M059J (cell line): ENCODE data around the gene DRC1. TPM values are rescaled to one million over a fixed set of nuclear protein-coding genes. Genes with fewer than 3 reads are reported as not detected.

Source experiments
- DNase-seq: peaks from one replicate; pipeline ENCODE4 v3.0.0-alpha.2; 2012; ENCODE audit warnings: low read depth
- total RNA-seq: library from RNA; depleted of rRNA; stranded (reverse); fragments of >200 nt; shearing (Covaris generic); gene quantifications from 2 replicates; pipeline ENCODE4 v1.2.3, GENCODE V29; 2014; rRNA removed

DRC1 gene
- total RNA-seq, 1 experiment from 2014 or later = not detected

DNA sequence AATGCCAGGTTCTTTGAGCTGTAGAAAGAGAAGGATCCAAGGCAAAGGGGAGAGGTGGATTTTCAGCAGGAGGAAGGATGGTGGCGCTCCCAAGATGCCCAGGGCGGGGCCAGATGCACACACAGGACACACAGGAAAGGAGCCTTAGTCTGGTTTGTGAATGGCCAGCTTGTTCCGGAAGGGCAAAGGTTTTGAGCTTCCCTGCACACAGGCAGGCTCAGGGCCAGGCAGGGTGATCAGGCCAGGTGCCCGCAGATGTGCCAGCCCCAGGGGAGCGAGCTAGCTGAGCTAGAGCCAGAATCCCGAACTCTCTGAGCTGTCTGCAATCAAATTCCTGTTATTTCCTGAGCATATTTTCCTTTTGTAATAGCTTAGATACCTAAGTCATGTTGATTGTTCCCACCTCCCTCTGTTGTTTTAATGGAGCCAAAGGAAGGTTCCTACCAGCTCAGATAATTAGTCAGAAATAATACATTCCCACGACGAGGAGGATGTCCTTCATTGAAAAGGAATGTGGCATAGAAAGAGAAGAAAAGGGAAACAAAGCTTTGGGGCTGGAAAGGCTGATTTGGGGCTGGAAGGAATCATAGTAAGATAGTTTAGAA, 89.9 kb downstream of the DRC1 start:
- no peak for DNase-seq

DNA sequence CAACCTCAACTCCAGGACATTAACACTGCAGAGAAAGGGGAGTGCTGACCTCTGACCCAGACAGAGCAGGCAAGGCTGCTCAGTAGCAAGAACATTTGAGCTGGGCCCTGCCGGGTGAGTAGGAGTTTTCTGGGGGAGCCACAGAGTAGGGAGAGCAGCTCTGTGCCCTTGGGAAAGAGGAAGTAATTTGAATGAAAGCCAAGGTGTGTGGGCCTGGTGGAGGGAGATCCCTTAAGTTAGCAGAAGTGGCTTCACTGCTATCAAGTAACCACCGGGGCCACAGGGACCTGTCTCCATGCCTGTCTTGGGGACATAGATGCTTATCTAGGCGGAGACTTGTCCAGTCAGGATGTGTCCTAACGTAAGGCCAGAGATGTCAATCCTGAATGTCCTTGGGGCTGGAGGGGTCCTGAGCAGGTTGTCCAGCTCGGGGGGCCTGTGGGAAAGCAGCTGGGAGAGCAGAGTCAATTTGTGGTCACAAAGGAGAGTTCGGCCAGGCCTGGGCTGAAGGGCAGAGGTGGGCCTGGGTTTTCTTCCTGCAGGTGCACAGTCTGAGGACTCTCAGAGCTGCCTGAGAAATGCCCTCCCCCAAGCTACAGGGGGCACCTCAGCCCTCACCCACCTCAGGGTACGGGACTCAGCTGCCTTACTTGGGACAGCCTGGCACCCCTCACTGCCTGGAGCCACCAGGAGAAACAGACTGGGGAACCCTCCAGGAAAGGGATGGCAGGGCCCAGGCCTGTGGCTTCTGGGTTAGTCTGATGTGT, 91.2 kb downstream of the DRC1 start:
- DNase-seq = no peak

DNA sequence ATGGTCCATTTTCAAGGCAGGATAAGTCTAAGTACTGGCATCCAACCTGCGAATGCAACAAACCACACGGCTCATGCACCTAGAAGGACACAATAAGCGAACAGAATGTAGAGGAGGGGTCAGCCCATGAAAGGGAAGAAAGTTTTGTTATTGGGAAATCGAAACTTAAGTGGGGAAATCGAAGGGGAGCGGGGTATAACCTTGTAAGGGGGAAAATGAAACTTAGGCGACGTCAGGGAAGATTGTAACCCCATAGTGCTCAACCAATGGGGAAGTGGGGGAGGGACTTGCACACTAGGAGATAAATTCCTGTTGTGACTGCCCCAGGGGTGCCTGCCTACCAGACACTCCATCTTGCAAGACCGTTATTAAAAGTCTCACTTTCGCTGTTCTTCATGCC, 91.8 kb downstream of the DRC1 start:
- peak; percentile 44 for DNase-seq

DNA sequence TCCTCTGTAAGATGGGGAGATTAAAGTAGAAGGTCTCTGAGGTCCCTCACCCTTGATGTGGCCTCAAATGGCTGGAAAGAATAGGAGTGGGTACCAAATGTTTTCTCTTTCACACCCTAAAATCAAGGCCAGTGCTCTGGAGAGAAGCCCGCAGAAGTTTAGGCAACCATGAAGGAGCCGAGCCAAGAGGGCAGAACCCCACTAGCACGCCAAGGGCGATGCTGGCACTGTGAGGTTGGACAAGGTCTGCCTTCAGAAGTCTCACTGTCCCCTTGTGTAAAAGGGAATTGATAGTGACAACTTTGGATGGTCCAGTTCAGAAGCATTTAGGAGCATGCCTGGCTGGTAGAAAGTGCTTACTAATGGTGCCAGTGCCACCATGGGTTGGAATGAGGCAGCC, 92.5 kb downstream of the DRC1 start:
- DNase-seq = no peak

DNA sequence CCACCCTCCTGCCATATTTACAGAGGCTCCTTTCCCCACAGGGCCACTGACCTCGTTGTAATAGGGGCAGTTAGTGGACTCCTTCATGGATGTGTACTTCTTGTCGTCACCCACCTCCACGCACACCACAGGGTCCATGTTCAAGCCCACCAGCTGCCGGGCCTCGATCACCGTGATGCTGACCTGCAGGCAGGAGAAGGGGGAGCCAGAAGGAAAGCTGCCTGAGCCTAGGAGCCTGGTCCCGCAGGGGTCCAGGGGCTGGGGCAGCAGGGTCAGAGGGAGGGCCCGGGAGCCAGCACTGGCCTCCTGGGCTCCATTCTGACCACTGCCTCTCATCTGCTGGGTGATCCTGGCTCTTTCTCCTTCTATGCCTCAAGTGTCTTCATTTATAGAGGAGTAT, 93.2 kb downstream of the DRC1 start:
- DNase-seq = no peak

DNA sequence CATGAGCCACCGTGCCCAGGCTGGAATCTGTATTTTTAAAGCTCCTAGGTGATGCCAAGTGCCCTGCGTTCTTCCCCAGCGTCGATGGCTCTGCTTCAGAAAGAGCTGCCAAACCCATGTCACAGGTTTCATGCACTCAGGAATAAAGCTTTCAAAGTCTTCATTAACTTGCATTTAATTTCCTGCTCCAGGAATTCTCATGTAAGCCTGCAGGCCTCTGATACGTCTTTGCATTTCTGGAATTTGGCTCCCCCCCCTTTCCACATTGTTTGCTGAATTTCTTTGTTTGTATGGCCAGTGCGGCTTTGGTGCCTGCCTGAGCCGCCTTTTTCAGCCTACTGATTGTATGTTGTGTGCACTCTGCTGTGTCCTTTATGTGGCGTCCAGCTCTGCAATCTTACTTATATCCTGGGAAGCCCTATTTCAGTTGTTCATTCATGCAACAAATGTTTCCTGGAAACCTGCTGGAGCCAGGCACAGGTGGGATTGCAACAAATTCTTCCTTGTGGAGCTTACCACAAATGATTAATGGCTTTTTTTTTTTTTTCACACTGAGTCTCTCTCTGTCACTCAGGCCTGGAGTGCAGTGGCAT, 94.1 kb downstream of the DRC1 start:
- peak; percentile 23 for DNase-seq

DNA sequence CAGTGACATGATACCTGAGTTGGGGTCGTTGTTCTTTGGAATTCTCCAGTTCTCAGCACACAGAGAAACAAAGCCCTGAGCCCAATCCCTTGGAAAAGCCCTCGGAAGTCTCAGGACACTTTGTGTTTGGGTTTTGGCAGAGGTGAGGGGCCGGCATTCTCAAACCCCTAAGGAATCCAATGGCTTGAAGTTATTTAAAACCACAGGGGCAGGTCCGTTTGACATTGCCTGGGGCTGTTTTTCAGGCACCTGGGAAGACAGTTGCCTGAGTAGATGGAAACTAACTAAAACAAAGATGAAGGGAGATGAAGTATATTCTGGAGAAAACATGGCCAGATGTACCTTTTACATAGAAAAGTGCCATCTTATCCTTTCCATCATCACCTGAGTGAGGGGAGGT, 98.7 kb downstream of the DRC1 start:
- no peak for DNase-seq

DNA sequence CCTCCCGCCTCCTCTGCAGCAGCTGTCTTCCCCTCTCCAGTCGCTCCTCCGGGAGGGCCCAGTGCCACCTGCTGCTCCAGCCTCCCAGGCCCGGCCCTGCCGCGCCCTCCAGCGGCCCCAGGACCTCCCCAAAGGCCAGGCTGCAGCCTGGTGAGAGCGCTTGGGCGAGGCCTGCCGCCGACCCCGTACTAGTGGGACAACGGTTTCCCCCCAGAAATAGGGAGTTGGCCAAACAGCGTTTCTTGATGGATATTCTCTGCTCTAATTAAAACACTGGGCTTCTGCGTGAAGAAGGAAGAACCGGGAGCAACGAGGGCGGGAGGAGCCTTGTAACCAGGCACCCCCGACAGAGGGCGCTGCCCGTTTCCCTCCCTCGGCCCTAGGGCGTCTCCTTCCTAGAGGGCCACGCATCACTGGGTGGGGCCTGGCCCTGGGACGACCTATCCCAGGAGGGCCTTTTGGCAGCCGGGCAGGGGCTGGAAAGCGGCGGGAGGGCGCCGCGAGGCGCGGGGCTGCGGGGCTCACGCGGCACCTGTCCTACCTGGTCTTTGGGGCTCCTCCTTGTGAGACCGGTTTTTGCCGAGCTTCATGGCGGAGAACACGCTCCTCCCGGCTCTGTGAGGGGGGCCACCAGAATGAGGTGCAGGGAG, 101.6 kb downstream of the DRC1 start:
- DNase-seq = peak; percentile 51

DNA sequence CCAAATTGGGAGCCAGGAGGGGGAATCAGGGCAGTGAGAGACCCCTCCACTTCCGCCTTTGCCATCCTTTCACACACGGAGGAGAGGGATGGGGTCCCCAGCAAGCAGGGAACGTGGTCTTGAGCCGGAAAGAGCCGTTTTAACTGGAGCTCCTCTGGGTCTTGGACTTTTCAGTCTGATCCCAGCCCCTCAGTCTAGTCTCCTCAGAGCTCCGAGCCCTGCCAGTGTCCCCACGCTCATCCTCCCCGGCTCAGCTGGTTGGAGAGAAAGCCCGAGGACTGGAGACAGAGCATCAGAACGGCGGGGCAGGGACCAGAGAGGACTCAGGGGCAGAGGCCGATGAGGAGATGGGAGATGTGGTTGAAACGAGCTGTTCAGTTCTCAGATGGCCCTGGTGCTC, 102.3 kb downstream of the DRC1 start:
- DNase-seq = no peak

DNA sequence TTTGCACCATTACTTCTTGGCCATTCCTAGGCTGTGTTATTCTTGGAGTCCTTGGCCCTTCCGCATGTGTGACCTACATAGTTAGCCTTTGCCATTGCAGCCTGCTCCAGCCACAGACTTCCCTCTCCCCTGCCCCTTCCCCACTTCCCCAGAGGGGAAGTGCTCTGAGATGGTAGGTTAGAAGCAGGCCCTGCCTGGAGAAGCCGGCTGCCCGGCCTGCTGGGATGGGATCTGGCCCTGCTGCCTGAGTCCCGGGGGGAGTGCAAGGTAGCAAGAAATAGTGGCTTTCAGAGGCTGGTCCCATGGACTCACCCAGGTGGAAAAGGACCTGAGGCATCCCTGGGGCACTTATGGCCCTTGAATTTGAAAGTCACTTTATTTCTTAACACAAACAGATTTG, 104.6 kb downstream of the DRC1 start:
- no peak for DNase-seq

Other genes starting within 250 kb of the DRC1 start
- 0.20 TPM in 1 of 2 replicates, not detected in the other for gene GAREM2, start 228.8 kb upstream of the DRC1 start, total RNA-seq
- gene HADHA, start 157.3 kb upstream of the DRC1 start, total RNA-seq = 81.8 and 98.4 TPM in 2 replicates
- 55.6 and 83.1 TPM in 2 replicates for gene HADHB, start 157.0 kb upstream of the DRC1 start, total RNA-seq
- 11.6 and 19.8 TPM in 2 replicates for gene SELENOI, start 55.8 kb upstream of the DRC1 start, total RNA-seq
- 0.10 and 0.12 TPM in 2 replicates for gene ADGRF3, start 55.1 kb upstream of the DRC1 start, total RNA-seq
- gene OTOF, start 76.2 kb downstream of the DRC1 start, total RNA-seq = 0.05 TPM in 1 of 2 replicates, not detected in the other
- gene CIB4, start 239.4 kb downstream of the DRC1 start, total RNA-seq = not detected in 2 replicates